HG03460 (cell line): Measurements from ENCODE around the gene NEO1.

Experiments
- ATAC-seq: cut with Tn5 transposase; IDR thresholded peaks from one replicate; pipeline ENCODE4 v1.9.1; 2021; ENCODE audit not compliant: unreplicated experiment

Gene NEO1

DNA sequence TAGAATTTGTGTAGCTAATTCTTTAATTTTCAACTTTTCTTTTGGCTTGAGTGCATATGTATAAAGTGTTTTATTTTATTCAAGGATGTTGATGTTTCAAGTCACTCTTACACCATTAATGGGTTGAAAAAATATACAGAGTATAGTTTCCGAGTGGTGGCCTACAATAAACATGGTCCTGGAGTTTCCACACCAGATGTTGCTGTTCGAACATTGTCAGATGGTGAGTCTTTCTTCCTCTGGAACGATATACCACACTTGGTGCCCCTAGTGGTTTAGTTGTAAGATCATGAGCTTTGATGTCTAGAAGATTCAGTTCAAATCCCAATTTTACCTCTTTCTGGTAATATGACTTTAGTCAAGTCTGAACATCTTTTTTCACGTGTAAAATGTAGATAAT is 197.2 kb downstream of the NEO1 start:
- ATAC-seq, result no peak

DNA sequence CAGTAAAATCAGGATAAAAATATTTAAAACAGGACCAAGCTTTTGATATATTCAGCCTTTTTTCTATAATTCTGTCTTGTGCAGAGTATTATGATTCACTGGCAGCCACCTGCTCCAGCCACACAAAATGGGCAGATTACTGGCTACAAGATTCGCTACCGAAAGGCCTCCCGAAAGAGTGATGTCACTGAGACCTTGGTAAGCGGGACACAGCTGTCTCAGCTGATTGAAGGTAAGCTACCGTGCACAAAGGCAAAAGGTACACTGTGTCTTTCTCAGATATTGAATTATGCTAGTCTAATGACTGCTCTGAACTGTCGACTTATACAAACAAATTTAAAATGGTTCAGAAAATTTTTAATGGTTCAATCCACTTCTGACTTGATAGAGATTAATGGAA is 202.3 kb downstream of the NEO1 start:
- ATAC-seq, result no peak

DNA sequence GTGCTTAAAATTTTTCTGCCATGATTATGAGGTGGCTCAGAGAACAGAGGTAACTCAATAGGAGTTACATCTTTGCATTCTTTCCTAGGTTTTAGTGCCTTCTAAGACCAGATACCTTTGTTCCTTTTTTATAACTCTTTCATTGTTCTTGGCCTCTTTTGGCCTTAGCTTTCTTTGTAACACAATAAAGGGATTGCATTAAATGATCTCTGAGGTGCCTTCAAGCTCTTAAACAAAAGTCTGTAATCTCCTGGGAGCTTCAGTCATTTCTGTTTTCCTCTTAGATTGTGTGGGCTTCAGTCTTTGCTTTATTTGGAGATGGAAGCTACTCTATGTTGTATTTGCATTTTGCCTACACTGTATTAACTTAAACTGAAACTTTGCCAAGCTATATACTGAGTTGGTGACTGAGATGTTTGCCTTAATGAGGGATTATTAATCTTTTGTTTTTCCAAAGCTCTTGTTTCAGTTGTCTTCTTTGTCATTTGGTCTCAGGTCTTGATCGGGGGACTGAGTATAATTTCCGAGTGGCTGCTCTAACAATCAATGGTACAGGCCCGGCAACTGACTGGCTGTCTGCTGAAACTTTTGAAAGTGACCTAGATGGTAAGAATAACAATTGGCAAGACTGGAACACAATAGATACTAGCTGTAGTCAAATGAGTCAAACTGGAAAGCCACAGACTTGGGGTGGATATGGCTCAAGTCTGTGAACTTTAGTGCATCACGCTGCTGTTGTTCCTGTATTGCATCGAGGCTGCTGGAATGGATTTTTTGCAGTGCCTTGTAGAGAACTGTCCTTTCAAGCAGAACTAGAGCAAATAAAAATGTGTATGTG is 206.2 kb downstream of the NEO1 start:
- ATAC-seq, result no peak

DNA sequence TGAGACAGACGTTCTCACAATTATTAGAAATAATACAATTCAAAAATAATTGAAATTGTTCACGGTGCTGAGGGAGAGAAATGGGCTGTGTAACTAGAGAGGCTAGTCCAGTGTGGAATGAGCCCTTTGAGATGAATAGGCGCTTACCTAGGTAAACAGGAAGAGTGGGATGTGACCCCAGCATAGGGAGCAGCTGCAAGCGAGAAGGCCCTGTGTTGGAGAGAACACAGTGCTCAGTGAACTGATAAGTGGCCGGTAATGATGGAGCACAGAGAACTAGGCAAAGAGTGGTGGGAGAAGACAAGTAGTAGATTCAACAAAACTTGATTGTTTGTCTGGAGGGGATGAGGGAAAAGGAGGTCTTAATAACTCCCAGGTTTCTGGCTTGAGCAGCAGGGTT is 212.6 kb downstream of the NEO1 start:
- no peak for ATAC-seq

DNA sequence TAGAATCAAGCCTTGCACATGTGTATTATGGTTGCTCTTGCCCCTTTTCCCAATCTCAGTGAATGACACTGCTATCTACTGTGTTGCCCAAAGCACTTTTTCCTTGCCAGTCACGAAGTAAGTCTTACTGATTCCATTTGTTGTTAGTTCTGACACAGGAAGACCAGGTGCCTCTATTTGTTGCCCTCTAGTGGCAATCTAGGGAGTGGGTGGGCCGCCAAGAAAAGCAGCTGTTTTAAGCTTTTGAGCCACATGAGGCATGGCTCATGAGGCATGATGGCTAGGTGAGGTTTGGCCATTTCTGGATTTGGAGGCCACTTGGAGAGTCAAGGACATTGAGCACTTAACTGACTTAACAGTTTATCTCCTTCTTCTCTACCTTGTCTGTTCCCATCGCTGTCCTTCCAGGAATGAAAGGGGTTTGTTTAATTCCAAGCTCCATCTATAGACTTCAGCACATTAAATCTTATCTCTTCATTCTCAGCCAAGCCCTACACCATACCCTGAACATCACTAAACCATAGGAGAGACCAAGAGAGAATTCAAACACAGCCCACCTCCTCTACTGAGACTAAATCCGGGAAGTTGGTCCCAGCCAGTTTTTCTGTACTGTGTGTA is 213.4 kb downstream of the NEO1 start:
- no peak for ATAC-seq

DNA sequence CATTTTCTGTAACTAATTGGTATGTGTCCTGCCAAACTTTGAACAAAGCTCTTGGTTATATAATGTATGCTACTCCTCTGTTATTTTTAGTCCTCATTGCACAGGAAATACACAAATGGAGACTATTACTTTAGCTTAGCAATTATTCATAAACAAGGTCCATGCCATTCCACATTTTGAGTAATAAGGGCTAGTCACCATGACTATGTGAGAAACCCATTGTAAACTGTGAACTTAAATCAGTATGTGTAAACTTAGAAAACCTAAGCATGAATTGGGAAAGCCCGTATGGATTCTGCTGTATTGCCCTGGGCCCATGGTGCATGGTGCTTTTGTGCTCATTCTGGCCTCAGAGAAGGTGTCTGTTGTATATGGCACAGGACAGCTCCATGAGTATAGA is 216.2 kb downstream of the NEO1 start:
- ATAC-seq, result no peak

DNA sequence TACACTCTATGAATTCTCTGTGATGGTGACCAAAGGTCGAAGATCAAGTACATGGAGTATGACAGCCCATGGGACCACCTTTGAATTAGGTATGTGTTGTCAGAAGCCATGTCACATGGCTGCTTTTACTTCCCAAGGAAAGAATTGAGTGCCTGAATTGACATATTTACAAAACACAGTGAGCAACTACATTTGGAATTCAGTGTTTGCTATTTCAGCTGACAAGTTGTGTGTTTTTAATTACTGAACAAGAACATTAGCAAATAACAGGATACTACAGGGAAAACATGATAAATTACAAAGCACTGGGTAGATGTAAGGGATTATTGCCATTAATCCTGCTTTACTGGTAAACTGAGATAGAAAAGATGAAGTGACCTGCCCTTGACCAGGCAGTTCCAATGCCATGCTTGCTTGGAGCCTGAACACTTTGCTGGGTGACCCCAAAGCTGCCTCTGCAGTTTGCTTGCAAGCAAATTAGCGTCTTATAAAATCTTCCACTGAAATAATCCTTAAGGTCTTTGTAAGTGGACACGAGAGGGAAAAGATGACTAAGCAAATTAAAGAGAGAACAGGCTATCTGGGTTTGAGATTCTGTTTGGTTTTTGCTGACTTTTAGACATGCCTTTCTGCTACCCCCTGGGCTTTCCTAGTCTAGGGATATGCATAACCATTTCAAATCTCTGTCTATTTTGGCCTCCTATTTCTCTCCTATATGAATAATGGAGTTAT is 218.3 kb downstream of the NEO1 start:
- ATAC-seq, result no peak

DNA sequence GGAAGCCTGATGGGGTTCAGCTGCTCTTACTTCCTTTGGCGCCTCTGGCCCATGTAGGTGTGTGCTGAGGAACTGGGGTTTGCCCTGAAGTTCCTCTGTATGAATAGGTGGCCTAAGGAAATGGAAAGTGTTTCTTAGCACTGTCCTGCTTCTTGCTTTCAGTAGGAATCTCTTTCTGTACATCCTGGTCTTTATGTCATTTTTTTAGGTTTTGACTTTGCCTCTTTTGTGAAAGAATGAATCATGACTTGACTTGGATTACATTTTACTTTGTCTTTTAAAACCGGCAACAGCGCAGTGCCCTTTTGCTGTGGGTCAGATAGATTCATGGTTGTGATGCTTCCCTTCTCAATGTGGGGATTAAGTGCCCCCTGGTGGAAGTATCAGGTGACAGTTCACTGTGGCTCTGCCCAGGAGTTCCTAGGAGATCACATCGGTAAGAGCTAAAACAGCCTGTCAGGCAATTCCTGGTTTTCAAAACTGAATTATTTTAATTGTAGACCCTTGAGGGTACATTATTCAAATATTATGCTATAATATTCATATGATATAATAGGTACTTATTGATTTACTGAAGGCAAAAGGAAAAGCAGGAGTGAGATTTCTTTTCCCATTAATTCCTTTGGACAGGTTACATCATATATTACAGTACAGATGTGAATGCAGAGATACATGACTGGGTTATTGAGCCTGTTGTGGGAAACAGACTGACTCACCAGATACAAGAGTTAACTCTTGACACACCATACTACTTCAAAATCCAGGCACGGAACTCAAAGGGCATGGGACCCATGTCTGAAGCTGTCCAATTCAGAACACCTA is 221.1 kb downstream of the NEO1 start:
- no peak for ATAC-seq

DNA sequence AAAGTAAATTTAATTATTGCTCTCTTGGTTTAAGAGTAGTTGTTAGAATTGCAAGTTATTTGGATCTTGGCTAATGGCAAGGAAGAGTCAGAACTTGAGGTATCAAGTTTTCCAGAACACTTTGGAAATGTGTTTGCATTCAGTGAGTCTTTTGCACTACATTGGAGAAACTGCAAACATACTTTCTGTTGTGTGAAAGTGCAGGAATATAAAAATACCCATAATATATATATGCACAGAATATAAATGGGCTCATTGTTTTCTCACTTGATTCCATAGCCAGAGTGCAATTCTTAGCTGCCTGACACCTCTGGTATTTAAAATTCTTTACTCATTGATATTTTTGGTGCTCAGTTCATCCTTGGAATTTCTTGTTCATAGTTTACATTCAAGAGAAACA is 223.6 kb downstream of the NEO1 start:
- no peak for ATAC-seq

DNA sequence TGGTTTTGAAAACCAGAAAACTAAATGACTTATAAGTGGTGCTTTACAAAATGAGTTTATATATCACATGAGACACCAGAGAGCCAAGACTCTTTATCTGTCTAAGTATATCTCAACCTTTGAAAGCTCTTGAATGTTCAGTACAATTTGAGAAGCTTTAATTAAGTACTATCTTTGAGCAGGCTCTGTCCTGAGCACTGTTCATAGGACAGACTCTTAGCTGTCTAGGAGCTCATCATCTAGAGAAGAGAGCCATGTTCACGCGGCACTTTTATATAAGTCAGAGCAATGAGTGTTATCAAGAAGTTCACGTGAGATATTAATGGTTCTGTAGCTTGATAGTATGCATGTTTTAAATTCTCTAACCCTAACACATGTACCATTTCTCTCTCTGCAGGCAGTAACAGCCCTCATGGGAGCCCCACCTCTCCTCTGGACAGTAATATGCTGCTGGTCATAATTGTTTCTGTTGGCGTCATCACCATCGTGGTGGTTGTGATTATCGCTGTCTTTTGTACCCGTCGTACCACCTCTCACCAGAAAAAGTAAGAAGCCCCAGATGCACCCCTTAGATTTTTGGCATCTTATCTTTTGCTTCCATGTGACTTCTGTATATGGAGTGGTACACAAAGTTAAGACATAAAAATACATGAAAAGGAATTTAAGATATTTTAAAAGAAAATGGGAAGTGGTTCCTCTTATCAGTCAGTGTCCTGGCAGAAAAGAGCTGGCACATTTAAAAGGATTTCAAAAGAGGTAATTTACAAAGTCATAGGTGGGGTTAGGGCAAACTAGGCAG is 230.5 kb downstream of the NEO1 start:
- no peak for ATAC-seq

DNA sequence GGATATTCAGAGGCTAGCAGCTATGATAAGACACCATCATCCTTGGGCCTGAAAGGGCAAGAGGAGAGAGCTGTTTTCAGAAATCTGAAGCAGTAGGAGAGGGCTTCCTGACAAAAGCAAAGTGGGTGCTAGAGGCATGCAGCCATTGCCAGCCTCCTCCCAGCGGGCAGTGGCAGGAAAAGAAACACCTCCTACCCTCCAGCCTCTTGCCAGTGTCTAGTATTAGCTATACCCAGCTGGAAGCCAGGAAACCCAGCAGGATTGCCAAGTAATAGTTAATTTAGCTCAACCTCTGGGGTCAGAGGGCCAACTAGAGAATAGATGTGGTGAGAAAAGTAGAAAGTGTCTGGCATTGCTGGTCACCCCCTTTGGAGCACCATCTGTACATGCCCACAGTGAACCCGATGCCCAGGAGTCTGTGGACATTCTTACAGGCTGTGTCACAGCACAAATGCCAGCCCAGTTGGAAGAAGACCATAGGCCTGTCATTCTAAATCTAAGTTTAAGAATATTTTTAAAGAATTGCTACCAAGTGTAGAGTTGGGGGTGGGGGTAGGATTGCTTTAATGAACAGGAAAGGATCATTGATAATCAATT is 231.2 kb downstream of the NEO1 start:
- no peak for ATAC-seq

DNA sequence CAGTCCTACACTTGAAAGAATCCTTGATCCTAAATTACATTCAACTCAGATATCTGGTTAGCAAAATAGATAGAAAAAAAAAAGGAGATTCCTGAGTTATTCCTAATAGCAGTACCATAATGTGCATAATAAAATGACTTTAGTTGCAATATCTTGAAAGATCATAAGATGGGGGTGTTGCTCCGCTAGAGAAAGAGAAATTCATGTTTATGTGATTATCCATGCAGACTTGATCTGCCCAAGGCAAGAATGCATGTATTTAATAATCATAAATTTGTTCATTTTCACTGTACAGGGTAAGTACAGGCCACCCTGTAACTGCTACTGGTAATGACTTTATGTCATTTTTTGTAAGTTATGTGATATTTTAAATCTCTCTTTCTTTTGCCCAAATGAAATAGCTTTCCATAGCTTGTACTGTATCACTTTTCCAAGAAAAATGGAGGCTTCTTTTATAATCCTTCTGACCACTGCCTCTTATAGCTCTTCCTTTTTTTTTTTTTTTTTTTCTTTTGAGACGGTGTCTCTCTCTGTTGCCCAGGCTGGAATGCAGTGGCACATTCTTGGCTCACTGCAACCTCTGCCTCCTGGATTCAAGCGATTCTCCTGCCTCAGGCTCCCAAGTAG is 231.9 kb downstream of the NEO1 start:
- ATAC-seq, result no peak

DNA sequence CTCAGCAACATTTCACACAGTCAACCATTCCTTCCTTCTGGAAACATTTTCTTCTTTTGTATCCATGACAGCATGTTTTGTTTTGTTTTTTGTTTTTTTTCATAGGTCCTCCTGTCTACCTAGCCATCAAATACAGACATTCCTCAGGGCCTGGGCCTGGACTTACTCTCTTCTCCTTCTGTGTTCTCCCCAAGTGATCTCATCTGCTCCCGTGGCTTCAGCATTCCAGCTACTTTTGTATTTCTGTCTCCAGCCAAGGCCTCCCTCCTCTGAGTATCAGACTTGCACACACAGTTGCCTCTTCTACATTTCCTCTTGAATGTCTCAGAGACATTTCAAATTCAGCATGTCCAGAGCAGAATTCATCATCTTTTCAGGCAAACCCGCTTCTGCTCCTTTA is 234.0 kb downstream of the NEO1 start:
- no peak for ATAC-seq

DNA sequence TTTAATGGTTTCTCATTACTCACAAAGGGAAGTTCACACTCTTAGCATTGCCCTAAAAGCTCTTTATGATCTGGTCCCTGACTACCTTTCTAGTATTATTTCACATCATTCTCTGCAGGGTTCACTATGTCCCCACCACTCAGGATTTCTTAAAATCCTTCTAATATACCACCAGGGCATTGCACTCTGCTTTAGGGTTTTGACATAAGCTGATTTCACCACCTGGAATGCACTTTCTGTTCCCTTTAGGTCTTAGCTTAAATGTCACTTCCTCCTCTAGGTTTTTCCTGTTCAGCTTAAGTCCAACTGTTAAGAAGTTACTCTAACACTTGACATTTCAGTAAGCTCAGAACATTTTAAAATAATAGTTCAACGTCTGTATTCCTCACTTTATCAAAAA is 234.8 kb downstream of the NEO1 start:
- no peak for ATAC-seq

DNA sequence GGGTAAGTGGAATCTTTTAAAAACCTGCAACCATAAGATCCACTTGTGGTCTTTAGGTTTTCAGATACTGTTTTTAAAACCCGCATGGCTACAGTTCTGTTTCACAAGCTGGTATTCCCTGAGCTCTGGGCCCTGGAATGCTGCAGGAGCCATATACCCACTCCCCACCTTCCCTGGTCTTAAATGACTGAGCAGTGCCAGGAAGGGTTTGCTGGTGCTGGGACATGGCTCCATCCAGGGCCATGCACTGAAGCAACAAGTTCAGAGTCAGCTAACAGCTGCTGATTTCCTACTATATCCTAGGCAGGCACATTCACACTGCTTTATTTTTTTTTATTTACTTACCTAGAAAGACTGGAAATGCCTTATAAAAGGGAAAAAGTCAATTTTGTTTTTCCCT is 239.2 kb downstream of the NEO1 start:
- no peak for ATAC-seq

DNA sequence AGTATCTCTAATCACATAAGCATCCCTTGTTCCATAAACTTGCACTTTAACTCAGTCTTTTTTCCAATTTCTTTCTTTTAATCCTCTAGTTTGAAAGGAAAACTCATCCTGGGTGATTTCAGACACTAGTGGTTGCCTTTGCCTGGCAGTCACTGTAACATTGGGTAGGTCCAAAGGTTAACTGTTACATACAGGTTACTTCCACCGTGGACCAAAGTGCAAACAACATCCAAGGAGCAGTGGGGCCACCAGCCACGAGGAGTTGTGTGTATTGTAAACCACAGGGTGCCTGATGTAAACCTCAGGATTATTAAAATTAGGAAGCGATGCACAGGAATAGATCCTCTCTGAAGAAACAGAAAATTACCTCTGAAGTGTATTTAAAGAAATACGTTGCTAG is 241.5 kb downstream of the NEO1 start:
- no peak for ATAC-seq

DNA sequence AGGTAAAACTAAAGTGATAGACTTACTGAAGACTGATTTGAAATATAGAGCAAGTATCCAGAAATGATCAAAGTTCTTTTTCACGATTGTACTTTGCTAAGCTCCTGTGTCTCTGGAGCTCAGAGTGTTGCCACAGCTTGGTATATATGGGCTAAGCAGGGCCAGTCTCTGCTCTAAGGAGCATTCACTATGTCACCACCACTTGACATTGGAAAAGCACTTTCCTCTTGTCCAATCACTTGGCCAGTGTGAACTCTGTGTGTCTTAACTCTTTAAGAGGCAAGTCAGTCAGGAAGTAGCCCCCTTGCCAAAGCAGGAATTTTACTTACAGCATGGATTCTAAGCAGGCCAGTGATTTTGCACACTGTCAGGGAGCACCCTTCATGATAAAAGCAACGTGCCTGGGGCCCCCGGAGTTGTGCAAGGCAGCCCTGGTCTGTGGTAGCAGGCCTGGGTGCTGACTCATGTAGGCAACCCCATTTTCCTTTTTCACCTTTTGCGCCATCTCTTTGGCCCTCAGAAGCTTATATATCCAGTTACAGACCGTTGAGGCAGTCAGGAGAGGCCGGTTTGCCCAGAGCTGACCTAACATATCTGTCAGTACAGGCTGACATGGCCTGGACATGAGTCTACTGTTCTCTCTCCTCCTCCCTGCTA is 243.5 kb downstream of the NEO1 start:
- ATAC-seq, result no peak

DNA sequence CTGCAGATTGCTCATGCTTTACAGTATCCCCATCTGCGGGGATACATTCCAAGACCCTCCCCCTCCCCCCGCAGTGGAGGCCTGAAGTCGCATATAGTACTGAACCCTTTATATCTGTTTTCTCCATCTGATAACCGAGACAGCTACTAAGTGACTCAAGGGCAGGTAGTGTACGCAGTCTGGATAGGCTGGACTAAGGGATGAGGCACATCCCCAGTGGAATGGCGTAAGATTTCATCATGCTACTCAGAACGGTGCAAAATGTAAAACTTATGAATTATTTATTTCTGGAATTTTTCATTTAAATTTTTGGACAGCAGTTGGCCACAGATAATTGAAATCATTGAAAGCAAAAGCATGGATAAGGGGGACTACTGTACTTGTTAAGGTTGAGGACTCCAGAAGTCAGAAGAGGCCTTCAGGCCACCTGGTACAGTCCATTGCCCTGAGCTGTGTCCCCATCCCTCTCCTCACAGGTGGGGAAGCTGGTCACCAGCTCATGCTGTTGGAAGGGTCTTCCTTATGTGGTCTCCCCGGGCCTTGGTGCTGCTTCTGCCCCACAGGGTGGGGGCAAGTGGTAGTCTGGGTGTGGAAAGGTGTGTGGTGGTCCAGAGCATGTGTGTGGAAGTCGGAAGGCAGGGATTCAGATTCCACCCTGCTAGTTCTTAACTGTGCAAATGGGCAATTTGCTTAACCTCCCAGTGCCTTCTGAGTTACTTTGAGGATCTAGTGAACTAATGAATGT is 244.5 kb downstream of the NEO1 start:
- ATAC-seq, result no peak
